ENCODE results near the gene ZBTB21. TPM values are rescaled to one million over a fixed set of nuclear protein-coding genes. Genes with fewer than 3 reads are reported as not detected.

ZBTB21 gene
- total RNA-seq, 2 donors from 2014 or later = 35.6 to 43.3 TPM

- Mint-ChIP-seq H3K4me1 (ENCODE audit: low read depth) (peaks cover 5% of the 10 kb centered on the region), H3K36me3 (ENCODE audit: insufficient read depth in 2 of 2) (no peaks in the 10 kb centered on the region), H3K27ac (no peak overlapping the region), H3K4me3 (no peak overlapping the region), H3K27me3 (ENCODE audit: low read depth) (no peaks in the 10 kb centered on the region), H3K9me3 (no peaks in the 10 kb centered on the region)
- no peak for DNase-seq
- ATAC-seq (replicated peaks in 1 of 2) = no peak
These were observed 34.8 kb upstream of the ZBTB21 start for GRCh38 chr21:42044871-42045495.

- ATAC-seq (replicated peaks in 1 of 2) (no peak), DNase-seq (no peak)
- no peak overlapping the region for H3K4me3 Mint-ChIP-seq
- H3K27ac Mint-ChIP-seq = no peak overlapping the region
- no peaks in the 10 kb centered on the region for H3K4me1 Mint-ChIP-seq (ENCODE audit: low read depth)
- no peaks in the 10 kb centered on the region for H3K9me3 Mint-ChIP-seq
- no peaks in the 10 kb centered on the region for H3K36me3 Mint-ChIP-seq (ENCODE audit: insufficient read depth in 2 of 2)
- H3K27me3 Mint-ChIP-seq (ENCODE audit: low read depth) = no peaks in the 10 kb centered on the region
These were observed 33.8 kb upstream of the ZBTB21 start for GRCh38 chr21:42043961-42044360.

- Mint-ChIP-seq H3K4me3 (no peak overlapping the region), H3K4me1 (ENCODE audit: low read depth) (no peaks in the 10 kb centered on the region), H3K27me3 (ENCODE audit: low read depth) (no peaks in the 10 kb centered on the region), H3K9me3 (no peaks in the 10 kb centered on the region), H3K36me3 (ENCODE audit: insufficient read depth in 2 of 2) (no peaks in the 10 kb centered on the region), H3K27ac (no peak overlapping the region)
- DNase-seq = no peak
- ATAC-seq (replicated peaks in 1 of 2) = no peak
These were observed 33.2 kb upstream of the ZBTB21 start for GRCh38 chr21:42043201-42043895.

- no peak for ATAC-seq (replicated peaks in 1 of 2)
- no peaks in the 10 kb centered on the region for H3K9me3 Mint-ChIP-seq
- no peak for DNase-seq
- H3K4me1 Mint-ChIP-seq (ENCODE audit: low read depth) = no peaks in the 10 kb centered on the region
- no peaks in the 10 kb centered on the region for H3K27me3 Mint-ChIP-seq (ENCODE audit: low read depth)
- no peak overlapping the region for H3K27ac Mint-ChIP-seq
- no peaks in the 10 kb centered on the region for H3K36me3 Mint-ChIP-seq (ENCODE audit: insufficient read depth in 2 of 2)
- no peak overlapping the region for H3K4me3 Mint-ChIP-seq
These were observed 32.5 kb upstream of the ZBTB21 start for GRCh38 chr21:42042651-42043050.

- no peak for DNase-seq
- Mint-ChIP-seq H3K27me3 (ENCODE audit: low read depth) (no peaks in the 10 kb centered on the region), H3K9me3 (no peaks in the 10 kb centered on the region), H3K36me3 (ENCODE audit: insufficient read depth in 2 of 2) (no peaks in the 10 kb centered on the region), H3K4me1 (ENCODE audit: low read depth) (no peaks in the 10 kb centered on the region), H3K4me3 (no peak overlapping the region), H3K27ac (no peak overlapping the region)
- ATAC-seq (replicated peaks in 1 of 2) = no peak
These were observed 31.6 kb upstream of the ZBTB21 start for GRCh38 chr21:42041711-42042110.

- ATAC-seq (replicated peaks in 1 of 2) = no peak
- Mint-ChIP-seq H3K27ac (no peak overlapping the region), H3K4me1 (ENCODE audit: low read depth) (no peaks in the 10 kb centered on the region), H3K9me3 (no peaks in the 10 kb centered on the region), H3K27me3 (ENCODE audit: low read depth) (no peaks in the 10 kb centered on the region), H3K36me3 (ENCODE audit: insufficient read depth in 2 of 2) (no peaks in the 10 kb centered on the region), H3K4me3 (no peak overlapping the region)
- DNase-seq = no peak
These were observed 31.1 kb upstream of the ZBTB21 start for GRCh38 chr21:42041246-42041645.

- H3K4me1 Mint-ChIP-seq (ENCODE audit: low read depth) = no peaks in the 10 kb centered on the region
- no peak overlapping the region for H3K27ac Mint-ChIP-seq
- DNase-seq (no peak), ATAC-seq (replicated peaks in 1 of 2) (no peak)
- no peaks in the 10 kb centered on the region for H3K27me3 Mint-ChIP-seq (ENCODE audit: low read depth)
- H3K9me3 Mint-ChIP-seq = no peaks in the 10 kb centered on the region
- H3K4me3 Mint-ChIP-seq = no peak overlapping the region
- no peaks in the 10 kb centered on the region for H3K36me3 Mint-ChIP-seq (ENCODE audit: insufficient read depth in 2 of 2)
These were observed 30.4 kb upstream of the ZBTB21 start for GRCh38 chr21:42040411-42041180.

- H3K4me1 Mint-ChIP-seq (ENCODE audit: low read depth) = no peaks in the 10 kb centered on the region
- no peaks in the 10 kb centered on the region for H3K9me3 Mint-ChIP-seq
- H3K36me3 Mint-ChIP-seq (ENCODE audit: insufficient read depth in 2 of 2) = no peaks in the 10 kb centered on the region
- ATAC-seq (replicated peaks in 1 of 2) (no peak), DNase-seq (no peak)
- H3K27me3 Mint-ChIP-seq (ENCODE audit: low read depth) = no peaks in the 10 kb centered on the region
- H3K4me3 Mint-ChIP-seq = no peak overlapping the region
- H3K27ac Mint-ChIP-seq = no peak overlapping the region
These were observed 29.8 kb upstream of the ZBTB21 start for GRCh38 chr21:42039911-42040351.

GRCh38 chr21:42039470-42039901 lies 29.3 kb upstream of the ZBTB21 start:
- H3K4me1 Mint-ChIP-seq (ENCODE audit: low read depth) = no peaks in the 10 kb centered on the region
- no peak overlapping the region for H3K4me3 Mint-ChIP-seq
- no peak overlapping the region for H3K27ac Mint-ChIP-seq
- no peak for ATAC-seq (replicated peaks in 1 of 2)
- H3K9me3 Mint-ChIP-seq = no peaks in the 10 kb centered on the region
- no peak for DNase-seq
- no peaks in the 10 kb centered on the region for H3K36me3 Mint-ChIP-seq (ENCODE audit: insufficient read depth in 2 of 2)
- H3K27me3 Mint-ChIP-seq (ENCODE audit: low read depth) = no peaks in the 10 kb centered on the region

- no peaks in the 10 kb centered on the region for H3K27me3 Mint-ChIP-seq (ENCODE audit: low read depth)
- DNase-seq (no peak), ATAC-seq (replicated peaks in 1 of 2) (no peak)
- H3K4me1 Mint-ChIP-seq (ENCODE audit: low read depth) = no peaks in the 10 kb centered on the region
- no peaks in the 10 kb centered on the region for H3K9me3 Mint-ChIP-seq
- no peak overlapping the region for H3K27ac Mint-ChIP-seq
- no peaks in the 10 kb centered on the region for H3K36me3 Mint-ChIP-seq (ENCODE audit: insufficient read depth in 2 of 2)
- H3K4me3 Mint-ChIP-seq = no peak overlapping the region
These were observed 28.8 kb upstream of the ZBTB21 start for GRCh38 chr21:42038826-42039425.

- Mint-ChIP-seq H3K9me3 (no peaks in the 10 kb centered on the region), H3K27ac (no peak overlapping the region), H3K4me3 (no peak overlapping the region), H3K4me1 (ENCODE audit: low read depth) (no peaks in the 10 kb centered on the region), H3K27me3 (ENCODE audit: low read depth) (no peaks in the 10 kb centered on the region), H3K36me3 (ENCODE audit: insufficient read depth in 2 of 2) (no peaks in the 10 kb centered on the region)
- DNase-seq (no peak), ATAC-seq (replicated peaks in 1 of 2) (no peak)
These were observed 28.2 kb upstream of the ZBTB21 start for GRCh38 chr21:42038393-42038792.

- Mint-ChIP-seq H3K27ac (no peak overlapping the region), H3K9me3 (no peaks in the 10 kb centered on the region), H3K36me3 (ENCODE audit: insufficient read depth in 2 of 2) (no peaks in the 10 kb centered on the region), H3K27me3 (ENCODE audit: low read depth) (no peaks in the 10 kb centered on the region), H3K4me3 (no peak overlapping the region), H3K4me1 (ENCODE audit: low read depth) (no peaks in the 10 kb centered on the region)
- ATAC-seq (replicated peaks in 1 of 2) = no peak
- no peak for DNase-seq
These were observed 27.8 kb upstream of the ZBTB21 start for GRCh38 chr21:42037943-42038342.

- ATAC-seq (replicated peaks in 1 of 2) (no peak), DNase-seq (no peak)
- H3K9me3 Mint-ChIP-seq = no peaks in the 10 kb centered on the region
- H3K36me3 Mint-ChIP-seq (ENCODE audit: insufficient read depth in 2 of 2) = no peaks in the 10 kb centered on the region
- H3K27me3 Mint-ChIP-seq (ENCODE audit: low read depth) = no peaks in the 10 kb centered on the region
- no peak overlapping the region for H3K27ac Mint-ChIP-seq
- no peak overlapping the region for H3K4me3 Mint-ChIP-seq
- H3K4me1 Mint-ChIP-seq (ENCODE audit: low read depth) = no peaks in the 10 kb centered on the region
These were observed 27.4 kb upstream of the ZBTB21 start for GRCh38 chr21:42037516-42037915.

Measured in activated T-cell treated with anti-CD3 and anti-CD28 coated beads, Interleukin-2, amount 50 U/mL, for 72 hours (primary cell).